ENCODE measurements around the gene TUBA4A.
"Not testable (repeated sequence)": the region's sequence is repeated elsewhere in the genome, so short reads cannot be mapped to it uniquely, and the experiment has no call there.

Gene TUBA4A

DNA sequence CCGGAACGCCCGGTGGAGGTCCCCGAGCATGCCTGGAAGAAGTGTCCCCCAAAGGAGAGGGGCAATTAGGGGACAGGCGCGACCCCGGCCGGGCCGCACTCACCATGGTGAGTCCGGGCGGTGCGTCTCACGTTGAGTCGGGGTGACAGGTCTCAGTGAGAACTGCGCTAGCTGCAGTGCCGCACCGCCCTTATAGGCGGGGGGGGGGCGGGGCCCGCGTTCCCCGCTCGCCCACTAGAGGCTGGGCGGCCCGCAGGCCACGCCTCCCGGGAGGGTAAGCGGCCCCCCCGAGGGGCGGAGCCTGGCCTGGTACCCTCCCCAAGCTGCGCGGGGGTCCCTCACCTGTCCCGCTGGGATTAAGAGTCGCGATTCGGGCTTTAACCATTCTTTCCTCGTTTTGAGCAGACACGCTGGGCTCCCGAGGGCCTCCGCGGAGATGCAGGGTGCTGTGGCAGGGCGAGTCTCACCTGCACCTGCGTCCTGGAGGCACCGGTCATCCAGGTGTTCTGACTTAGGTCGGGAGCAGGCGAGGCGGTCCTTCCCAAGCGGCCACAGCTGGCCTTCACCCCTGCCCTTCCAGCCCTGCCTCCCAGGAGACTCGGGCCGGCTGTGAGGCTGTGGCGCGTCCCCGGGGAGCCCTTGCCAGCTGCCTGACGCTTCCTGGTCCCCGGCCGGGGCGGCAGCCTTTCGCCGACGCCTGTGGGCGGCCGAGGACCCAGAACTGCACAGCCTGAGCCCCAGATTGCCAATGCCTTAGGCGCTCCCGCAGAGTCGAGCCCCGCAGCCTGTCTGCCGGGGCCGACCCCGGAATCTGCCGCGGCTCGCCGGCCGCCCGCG lies at the start of gene TUBA4A:
Gene TUBA4A, minus strand, starts transcription at position 166 of the 837 bp plus-strand sequence. Its CDS starts 60 bp downstream, at position 106.
- DNase-seq (ENCODE audit: low spot score), result peak; percentile 94

DNA sequence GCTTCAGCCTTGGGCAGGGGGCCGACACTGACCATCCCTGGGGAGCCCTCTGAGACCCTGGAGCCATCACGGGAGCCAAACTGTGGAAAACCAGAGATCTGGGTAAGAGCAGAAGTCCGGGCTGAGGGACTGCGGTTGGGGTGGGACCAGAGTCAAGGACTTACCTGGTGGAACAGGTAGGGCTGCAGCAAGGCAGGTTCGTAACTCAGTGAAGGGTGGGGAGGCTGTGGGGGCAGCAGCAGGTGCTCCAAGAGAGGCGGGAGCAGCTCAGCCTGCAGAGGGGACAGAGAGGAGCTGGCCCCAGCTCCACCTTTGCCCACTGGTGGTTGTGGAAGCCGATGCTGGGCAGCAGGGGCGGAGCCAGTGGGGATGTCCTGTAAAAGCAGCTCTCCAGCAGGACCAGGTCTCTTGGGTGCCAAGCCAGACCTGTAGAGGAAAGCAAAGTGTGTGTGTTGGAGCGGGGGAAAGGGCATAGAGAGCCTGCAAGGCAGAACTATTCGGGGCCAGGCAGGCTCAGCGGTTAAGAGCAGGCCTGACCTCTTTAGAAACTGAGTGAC lies 48.8 kb upstream of the TUBA4A start:
- no peak for DNase-seq (ENCODE audit: low spot score)

DNA sequence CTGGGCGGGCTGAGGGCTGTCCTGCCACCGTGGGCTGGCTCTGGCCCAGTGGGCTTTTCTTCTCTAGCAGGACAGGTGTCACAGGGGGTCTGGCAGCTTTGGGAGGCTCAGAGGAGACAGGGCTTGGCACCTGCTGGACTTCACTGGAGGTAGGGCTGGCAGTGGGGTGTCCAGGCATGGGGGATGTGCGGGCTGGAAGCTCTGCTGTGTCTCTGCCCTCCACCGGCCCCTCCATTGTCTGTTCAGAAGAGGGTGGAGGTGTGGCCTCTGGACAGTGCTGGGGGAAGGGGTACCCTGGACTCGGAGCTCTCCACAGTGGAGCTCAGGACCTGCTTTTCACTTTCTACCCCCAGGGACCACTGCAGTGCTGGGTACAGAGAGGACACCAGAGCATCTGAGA lies 46.3 kb upstream of the TUBA4A start:
- no peak for DNase-seq (ENCODE audit: low spot score)

DNA sequence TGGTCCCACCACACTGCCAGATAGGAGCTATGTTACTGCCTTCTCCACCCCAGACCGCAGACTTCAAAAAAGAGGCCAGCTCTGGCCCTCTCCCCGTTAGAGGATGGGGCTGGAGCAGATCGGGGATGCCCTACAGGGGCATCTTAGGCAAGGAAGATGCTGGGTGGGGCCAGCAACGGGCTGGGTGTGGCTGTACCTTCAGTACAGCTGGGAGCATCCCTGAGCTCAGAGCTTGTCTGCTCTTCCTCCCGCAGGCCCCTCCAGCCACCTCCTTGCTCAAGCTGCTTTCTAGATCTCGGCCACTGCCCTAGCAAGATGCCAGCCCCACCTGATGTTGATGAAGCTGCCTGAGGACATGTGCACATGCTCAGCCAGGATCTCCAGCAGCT lies 45.6 kb upstream of the TUBA4A start:
- no peak for DNase-seq (ENCODE audit: low spot score)

DNA sequence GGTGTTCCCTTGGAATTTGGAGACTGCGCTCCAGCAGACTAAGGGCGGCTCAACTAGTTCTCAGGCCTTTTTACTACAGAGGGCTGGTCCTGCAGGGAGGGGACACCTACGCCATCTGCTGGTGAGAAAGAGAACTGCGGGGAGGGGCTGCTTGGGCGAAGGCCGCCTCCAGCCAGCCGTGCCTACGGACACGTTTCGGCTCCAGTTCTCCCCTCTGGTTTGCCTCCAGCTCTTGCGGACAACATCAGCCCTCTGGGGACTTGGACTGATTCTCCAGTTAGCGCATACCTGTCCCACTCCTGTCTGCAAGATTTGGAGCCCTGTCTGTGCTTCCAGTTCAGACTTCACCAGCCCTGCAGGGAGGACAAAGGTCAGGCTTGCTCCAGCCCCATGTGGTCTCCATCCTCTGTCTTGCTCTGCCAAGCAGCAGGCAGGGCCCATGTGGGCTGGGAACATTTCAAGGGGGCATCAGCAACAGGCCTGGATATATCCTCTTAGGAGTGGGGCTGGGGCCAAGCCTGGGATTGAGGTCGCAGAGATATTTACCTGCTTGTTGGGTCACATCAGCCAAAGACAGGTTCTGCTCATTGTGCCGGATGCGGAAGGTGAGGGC lies 45.1 kb upstream of the TUBA4A start:
- peak; percentile 95 for DNase-seq (ENCODE audit: low spot score)

DNA sequence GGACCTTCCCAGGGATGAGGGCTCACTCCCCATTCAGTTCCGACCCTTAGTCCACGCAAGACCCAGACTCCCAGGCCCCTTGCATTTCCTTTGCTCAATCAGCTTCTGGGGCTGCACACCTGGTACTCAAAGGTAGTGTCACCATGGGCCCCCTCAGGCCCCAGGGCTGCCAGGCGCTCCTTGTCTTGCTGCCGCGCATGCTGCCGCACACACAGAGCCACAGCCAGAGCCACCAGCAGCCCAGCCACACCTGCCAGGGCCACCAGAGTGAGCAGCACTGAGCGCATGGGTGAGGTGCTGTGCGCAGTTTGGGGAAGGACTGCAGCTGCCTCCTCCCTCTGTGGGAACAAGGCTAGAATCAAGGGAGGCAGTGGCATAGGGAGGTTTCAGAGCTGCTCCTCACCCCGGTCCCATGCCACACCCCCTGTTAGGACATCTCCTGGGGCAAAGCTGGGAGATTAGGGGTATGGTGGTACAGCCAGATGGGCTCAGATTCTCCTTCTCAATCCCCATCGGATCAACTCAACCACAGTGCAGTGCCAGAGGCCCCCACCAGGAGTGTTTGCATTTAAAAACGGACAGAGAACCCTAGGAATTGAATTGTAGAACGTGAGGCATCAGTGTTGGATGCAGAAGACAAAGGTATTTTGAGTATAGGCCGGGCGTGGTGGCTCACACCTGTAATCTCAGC lies 44.2 kb upstream of the TUBA4A start:
- DNase-seq (ENCODE audit: low spot score), result no peak

DNA sequence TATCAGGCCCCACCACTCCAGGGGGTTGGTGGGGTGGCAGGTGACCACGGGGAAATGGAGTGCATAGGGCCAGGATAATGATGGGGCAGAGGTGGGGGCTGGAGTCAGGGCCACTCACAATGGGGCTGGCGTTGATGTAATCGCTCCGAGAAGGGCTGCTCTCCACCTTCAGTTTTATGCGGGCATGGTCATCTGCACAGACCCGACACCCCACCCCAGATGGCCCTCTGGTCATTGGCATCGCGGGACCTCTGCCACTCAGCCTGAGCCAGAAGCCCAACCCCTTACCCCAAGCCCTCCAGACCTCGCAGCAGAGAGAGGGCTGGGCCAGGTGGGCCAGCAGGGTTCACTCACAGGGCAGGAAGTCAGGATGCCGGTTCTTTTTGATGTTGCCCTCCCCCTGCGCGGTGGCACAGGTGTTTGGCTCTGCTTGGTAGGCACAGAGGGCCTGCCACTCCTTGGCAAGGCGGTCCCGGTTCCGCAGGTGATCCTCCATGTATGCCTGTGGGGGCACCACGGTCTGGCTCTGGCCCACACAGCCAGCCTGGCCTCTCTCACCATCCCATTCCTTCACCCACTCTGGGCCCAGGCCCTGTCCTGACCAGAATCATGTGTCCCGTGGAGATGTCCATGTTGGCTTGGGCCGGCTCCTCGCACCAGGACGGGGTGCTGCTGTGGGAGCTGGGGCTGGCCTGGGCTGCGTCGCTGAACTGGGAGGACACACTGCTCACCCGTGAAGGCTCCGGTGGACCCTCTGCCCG lies 43.1 kb upstream of the TUBA4A start:
- DNase-seq (ENCODE audit: low spot score), result no peak

DNA sequence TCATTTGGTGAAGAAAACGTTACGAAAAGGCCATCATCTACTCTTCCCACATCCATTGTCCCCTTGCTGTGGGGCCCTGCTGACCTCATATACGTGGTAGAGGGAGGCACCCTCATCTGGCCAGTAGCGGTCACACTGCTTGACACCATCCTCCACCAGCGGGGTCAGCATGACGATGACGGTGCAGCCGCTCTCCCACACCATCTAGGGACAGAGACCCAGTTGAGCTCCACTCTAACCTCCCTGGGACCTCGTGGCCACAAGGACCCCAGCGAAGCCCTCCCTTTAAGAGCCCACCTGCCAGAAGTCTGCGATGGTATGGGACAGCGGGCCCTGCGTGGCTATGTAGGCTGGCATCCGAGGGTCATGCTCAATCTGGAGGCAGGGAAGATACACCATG lies 42.4 kb upstream of the TUBA4A start:
- no peak for DNase-seq (ENCODE audit: low spot score)

DNA sequence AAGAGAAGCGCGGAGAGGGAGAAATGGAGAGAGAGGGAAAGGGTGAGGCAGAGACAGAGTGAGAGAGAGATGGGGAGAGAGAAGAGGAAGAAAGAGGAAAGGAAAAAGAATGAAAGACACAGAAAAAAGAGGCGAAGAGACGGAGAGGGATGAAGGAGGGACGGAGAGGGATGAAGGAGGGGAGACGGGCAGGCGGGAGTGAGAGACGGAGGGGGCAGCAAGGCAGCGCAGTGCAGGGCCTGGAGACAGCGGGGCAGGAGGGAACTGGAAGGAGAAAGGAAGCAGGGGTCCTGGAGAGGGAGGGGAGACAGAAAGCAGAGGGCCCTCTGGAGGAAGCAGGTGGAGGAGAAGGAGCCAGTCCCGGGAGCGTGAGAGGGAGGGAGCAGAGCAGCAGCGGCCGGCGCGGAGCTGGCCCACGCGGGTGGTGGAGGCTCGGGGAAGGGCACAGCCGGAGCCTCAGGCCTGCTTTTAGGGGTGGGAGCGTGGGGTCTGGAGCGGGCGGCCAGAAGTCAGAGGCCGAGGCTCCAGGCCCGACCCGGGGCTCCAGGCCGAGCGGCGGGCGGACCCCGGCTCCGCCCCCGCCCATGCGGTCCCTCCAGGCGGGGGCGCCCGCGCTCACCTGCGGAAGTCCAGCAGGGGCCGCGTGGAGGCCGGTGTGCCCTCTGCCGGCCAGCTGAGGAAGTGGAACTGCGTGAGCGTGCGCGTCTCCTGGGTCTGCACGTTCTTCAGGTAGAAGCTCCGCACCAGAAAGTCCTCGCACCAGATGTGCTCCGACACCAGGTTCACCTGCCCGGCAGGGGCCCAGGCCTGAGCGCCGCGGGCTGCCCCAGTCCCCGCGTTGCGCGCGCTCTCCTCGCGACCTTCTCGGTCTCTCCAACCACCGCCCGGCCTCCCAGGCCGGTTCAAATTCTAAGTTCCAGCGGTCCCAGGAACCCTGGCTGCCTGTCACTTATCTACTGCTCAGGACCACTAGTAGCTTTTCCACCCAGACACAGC lies 40.9 kb upstream of the TUBA4A start:
- DNase-seq (ENCODE audit: low spot score), result peak; percentile 91

DNA sequence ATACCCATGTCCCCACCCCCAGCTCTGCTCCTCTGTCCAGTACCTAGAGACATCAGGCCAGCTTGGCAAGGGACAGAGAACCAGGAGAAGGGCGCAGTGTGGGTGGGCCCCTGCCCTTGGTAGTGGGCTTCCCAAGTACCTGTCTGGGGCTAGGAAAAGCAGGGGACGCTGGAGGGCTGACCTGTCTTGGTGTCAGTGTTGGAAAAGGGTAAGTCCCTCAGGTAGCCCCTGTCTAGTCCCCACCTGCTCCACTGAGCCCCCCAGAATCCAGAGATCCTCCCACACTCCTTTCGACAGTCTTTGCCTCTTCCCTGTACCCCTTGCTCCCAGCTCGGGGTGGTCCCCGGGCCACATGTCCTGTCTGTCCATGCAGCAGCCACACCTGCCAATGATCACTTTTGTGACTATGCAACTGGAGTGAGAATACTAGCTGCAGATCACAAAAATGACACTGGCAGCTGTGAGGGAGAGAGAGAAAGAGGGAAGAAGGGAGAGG lies 40.1 kb upstream of the TUBA4A start:
- DNase-seq (ENCODE audit: low spot score), result no peak

DNA sequence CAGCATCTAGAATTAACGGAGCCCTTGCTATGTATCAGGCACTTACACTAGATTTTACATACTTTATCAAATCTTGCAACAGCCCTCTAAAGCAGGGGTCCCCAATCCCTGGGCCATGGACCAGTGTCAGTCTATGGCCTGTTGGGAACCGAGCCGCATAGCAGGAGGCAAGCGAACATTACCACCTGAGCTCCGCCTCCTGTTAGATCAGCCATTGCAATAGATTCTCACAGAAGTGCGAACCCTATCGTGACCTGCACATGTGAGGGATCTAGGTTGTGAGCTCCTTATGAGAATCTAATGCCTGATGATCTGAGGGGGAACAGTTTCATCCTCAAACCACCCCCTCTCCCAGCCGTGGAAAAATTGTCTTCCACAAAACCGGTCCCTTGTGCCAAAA lies 38.9 kb upstream of the TUBA4A start:
- no peak for DNase-seq (ENCODE audit: low spot score)

DNA sequence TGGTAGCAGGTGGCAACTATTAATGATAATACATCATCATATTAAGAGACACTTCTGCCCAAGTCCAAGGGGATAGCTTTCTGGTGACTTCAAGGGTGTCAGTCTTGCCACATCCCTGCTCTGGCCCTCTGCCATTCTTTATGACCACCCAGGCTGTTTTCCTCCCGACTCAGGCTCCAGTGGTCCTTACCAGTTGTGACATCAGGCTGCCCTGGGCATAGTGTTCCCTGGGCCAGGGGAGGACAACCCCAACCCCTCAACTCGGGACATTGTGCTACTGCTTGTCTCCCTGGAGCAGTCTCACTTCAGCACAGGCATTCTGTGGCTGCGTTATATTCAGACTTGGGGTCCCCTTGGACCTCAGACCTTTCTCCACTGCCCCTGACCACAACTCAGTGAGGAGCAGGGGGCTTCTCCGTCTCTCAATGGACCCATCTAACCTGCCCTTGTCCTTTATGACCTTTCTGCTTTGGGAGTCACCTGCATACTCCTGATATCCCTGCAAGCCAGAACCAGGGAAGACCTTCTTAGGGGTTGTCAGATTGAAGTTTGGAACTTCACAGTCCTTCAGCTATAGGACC lies 38.3 kb upstream of the TUBA4A start:
- DNase-seq (ENCODE audit: low spot score), result no peak

DNA sequence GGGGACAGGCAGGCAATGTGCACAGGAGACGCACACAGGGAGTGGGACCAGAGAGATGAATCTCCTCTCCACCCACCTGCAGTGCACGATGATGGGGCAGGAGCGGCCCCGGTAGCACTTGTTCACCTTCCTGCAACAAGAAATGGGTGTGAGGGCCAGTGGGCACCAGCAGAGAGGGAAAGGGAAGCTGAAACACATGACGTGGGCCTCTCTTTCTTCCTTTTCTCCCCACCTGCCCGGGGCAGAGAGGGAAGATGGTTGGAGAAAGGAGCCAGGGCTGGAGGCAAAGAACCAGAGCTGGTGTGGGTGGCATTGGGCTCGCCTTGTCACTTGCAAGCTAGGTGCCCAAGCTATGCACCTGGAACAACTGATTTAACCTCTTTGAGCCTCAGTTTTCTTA lies 37.7 kb upstream of the TUBA4A start:
- DNase-seq (ENCODE audit: low spot score), result no peak

DNA sequence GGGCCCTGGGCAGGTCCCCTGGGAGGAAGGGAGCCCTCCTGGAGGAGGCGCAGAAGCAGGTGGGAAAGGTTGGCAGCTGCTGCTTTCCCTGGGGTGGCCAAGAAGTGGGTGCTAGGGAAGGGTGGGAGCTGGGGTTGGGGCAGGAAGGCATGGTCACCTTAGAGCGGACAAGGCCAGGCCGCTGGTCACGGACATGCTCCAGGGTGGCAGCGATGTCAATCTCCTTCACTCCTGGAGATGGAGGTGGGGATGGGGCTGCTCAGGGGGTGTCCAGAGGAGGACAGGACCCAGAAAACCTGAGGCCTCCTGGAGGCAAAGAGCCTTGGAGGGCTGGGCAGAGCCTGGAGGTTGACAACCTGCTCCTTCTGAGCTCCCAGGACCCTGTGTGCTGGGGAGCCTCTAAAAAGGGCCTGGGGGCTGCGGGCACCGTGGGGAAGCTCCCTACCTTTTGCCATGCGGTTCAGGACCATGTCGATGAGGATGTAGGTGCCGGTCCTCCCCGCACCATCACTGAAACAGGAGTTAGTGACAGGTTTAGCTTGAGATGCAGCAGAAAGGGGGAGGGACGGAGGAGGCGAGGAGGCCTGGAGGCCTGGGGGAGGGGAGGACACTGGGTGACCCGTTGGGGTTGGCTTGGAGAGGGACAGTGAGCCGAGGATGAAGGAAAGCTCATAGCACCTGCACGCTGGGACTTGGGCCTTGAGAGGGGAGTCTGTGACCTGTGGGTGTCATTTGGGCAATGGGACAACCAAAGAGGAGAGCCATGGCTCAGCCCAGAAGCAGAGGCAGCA lies 36.9 kb upstream of the TUBA4A start:
- DNase-seq (ENCODE audit: low spot score), result no peak

DNA sequence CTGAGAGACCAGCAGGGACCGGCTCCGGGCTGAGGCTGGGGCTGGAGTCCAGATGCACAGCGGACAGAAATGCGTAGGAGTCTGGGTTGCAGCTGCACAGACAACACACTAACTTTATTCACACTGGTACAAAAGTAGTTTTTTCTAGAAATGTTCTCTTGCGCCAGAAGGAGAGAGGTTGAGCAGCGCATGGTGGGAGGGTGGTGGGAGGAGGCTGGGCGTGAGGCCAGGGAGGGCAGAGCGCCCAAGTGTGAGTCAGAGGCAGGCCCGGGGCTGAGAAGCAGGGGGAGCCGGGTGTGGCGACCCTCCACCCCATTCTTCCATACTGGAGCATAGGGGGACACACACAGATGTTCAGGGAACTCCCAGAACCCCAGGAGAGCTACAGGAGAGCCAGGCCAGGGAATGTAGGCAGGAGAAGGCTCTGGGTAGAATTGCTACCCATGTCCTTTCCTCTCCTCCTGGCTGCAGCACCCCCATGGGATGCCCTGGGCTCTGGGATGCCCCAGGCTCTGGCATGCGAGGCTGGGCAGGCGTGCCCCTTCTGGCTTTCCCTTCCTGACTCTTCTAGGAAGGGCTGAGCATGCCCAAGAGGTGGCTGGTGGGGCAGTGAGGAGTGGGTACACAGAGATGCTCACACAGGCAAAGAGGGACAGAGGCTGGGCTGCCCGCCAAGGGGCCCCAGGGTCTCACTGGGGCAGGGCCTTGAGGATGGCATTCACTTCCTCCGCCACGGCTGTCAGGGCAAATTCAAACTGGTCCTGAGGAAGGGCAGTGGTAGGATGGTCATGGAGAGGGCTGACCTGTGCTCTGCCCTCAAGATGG lies 36.0 kb upstream of the TUBA4A start:
- peak; percentile 89 for DNase-seq (ENCODE audit: low spot score)

DNA sequence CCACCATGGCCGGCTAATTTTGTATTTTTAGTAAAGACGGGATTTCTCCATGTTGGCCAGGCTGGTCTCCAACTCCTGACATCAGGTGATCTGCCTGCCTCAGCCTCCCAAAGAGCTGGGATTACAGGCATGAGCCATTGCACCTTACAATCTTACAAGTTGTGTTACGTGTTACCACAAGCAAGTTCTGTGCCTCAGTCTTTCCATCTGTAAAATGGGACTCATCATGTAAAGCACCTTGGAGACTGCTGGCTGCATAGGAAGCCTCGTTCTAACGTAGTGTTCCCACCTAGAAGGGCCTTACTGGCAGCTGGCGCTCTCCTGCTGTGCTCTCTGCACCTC lies 35.4 kb upstream of the TUBA4A start:
- no peak for DNase-seq (ENCODE audit: low spot score)

DNA sequence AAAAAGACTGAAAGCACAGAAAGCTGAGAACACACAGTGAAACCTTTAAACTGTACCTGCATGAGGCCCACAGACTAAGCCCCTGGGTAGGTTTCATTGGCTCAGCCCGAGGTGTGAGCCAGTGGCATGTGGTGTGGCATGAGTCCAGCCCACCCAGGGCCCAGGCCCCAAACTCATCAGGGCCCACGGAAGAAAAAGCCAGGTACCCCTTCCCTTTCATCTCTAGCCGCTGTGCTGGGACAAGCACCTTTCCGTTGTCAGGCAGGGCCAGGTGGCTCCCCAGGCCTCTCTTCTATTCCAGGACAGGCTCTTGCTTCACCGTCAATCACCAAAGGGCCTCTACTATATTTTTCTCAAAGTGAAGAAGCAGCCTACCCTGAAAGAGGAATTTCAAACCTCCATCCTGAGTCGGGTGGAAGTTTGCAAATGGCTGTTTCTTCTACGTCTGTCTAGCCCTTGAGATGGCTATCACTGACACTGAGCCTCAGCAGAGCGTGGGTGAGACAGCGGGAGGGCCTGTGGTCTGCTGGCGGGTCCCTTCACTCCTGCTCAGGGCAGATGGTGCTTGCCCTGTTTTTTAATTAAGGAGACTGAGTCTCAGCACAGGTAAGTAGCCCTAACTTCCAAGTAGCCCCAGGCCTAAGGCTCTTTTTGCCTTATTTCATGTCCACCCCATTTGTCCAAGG lies 34.0 kb upstream of the TUBA4A start:
- DNase-seq (ENCODE audit: low spot score), result no peak

DNA sequence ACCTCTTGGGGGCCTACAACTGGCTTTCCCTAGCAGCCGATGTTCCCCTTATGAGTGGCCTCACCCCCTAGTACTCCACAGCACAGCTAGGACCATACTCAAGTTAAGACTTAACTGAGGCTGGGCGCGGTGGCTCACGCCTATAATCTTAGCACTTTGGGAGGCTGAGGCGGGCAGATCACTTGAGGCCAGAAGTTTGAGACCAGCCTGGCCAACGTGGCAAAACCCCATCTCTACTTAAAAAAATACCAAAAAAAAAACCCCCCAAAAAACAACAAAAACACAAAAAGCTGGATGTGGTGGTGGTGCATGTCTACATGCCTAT lies 33.4 kb upstream of the TUBA4A start:
- not testable (repeated sequence) for DNase-seq (ENCODE audit: low spot score)

All from AG08395 (cell line).